HG03520 (cell line): ENCODE measurements around the gene TNFRSF6B.
"Not testable (repeated sequence)": the region's sequence is repeated elsewhere in the genome, so short reads cannot be mapped to it uniquely, and the experiment has no call there.

Experiments
- ATAC-seq: cut with Tn5 transposase; IDR thresholded peaks from one replicate; pipeline ENCODE4 v1.9.1; 2021; ENCODE audit warnings: mild to moderate bottlenecking, moderate library complexity; ENCODE audit not compliant: unreplicated experiment

Gene TNFRSF6B

GRCh38 chr20:63706852-63707557, 10.6 kb downstream of the TNFRSF6B start:
- ATAC-seq, result peak; percentile 5

GRCh38 chr20:63707558-63708300, 11.3 kb downstream of the TNFRSF6B start, which contains the start of the genes ARFRP1 and ZGPAT:
Gene ARFRP1 (minus strand): TSS chr20:63707976. CDS start chr20:63707091, 885 bp downstream.
Gene ZGPAT (plus strand): TSS chr20:63708039. CDS start chr20:63708581, 542 bp downstream.
- ATAC-seq, result peak; percentile 55

GRCh38 chr20:63708301-63709148, 12.1 kb downstream of the TNFRSF6B start:
- ATAC-seq, result no peak

- no peak for ATAC-seq
Observed at GRCh38 chr20:63709149-63709527, 12.7 kb downstream of the TNFRSF6B start.

- no peak for ATAC-seq
Observed at GRCh38 chr20:63711085-63711645, 14.7 kb downstream of the TNFRSF6B start.

GRCh38 chr20:63712191-63712590, 15.7 kb downstream of the TNFRSF6B start:
- ATAC-seq, result no peak

GRCh38 chr20:63714858-63715257, 18.4 kb downstream of the TNFRSF6B start:
- ATAC-seq, result no peak

- ATAC-seq, result no peak
Observed at GRCh38 chr20:63718996-63719395, 22.5 kb downstream of the TNFRSF6B start.

GRCh38 chr20:63722967-63723622, 26.6 kb downstream of the TNFRSF6B start:
- not testable (repeated sequence) for ATAC-seq

GRCh38 chr20:63730189-63730733, 33.8 kb downstream of the TNFRSF6B start:
- ATAC-seq, result not testable (repeated sequence)

- no peak for ATAC-seq
Observed at GRCh38 chr20:63731410-63731809, 35.0 kb downstream of the TNFRSF6B start.

- no peak for ATAC-seq
Observed at GRCh38 chr20:63732118-63733095, 36.0 kb downstream of the TNFRSF6B start.

- no peak for ATAC-seq
Observed at GRCh38 chr20:63733117-63733516, 36.7 kb downstream of the TNFRSF6B start.

GRCh38 chr20:63733579-63734081, 37.2 kb downstream of the TNFRSF6B start:
- ATAC-seq, result no peak

- no peak for ATAC-seq
Observed at GRCh38 chr20:63734111-63734945, 37.9 kb downstream of the TNFRSF6B start.

- no peak for ATAC-seq
Observed at GRCh38 chr20:63734946-63735858, 38.8 kb downstream of the TNFRSF6B start.
